Pancreas (tissue), 10 donors: ENCODE measurements around the gene SGK1. TPM values are rescaled to one million over a fixed set of nuclear protein-coding genes. Genes with fewer than 3 reads are reported as not detected.

ENCODE experiments used
- ATAC-seq, 4 donors: fragments of 200-7000 bp; cut with Tn5 transposase; one replicate each; pipeline versions ENCODE4 v1.8.0 to v1.9.1; 2020; ENCODE audit warnings: mild to moderate bottlenecking in 4 of 4, moderate library complexity in 4 of 4
- DNase-seq, 6 donors: peaks; one replicate each; pipeline ENCODE4 v3.0.0-alpha.2; 2020
- FAIRE-seq: peaks from 2 replicates; lab custom pipeline; 2012; peaks lifted over from hg19 to GRCh38; lab: Jason Lieb, UNC
- H3K27ac ChIP-seq, 4 donors: fragments of 200-600 bp; sonication (generic); 1 replicate in 3 of 4; 2 replicates in 1 of 4; pipeline versions ENCODE4 v1.5.0 to v1.8.0; 2020
- H3K27me3 ChIP-seq, 4 donors: fragments of 200-600 bp; one replicate each; pipeline ENCODE4 v1.8.0; 2021
- H3K36me3 ChIP-seq, 3 donors: fragments of 200-600 bp; sonication (generic) in 1 of 3; one replicate each; pipeline versions ENCODE4 v1.5.0 to v1.8.0; 2020 to 2021
- H3K4me1 ChIP-seq, 3 donors: fragments of 200-600 bp; one replicate each; pipeline ENCODE4 v1.8.0; 2021
- H3K4me3 ChIP-seq, 4 donors: fragments of 200-600 bp; sonication (generic) in 2 of 4; one replicate each; pipeline versions ENCODE4 v1.5.0 to v1.8.0; 2020 to 2021
- H3K9me3 ChIP-seq, 4 donors: fragments of 200-600 bp; one replicate each; pipeline ENCODE4 v1.8.0; 2021
- CTCF ChIP-seq, 4 donors: fragments of 200-600 bp; sonication (generic) in 3 of 4; IDR thresholded peaks; one replicate each; pipeline versions ENCODE4 v1.5.0 to v1.8.0; 2021; ENCODE audit warnings: antibody characterized with exemption in 4 of 4
- WGBS, 2 donors: extraction: QIAGEN DNeasy Blood & Tissue Kit; methylation state at CpG; one replicate each; pipeline ENCODE4 v1.1.7; 2013; 5-methylcytosine and 5-hydroxymethylcytosine counted together
- intact Hi-C, 3 donors: fragments of 100-400 bp; cut with DNase I; formaldehyde crosslinking; loops; one replicate each; pipeline versions ENCODE4 v1.11.1 to v1.14.2; 2022
- polyA plus RNA-seq, 2 donors: library from polyadenylated mRNA; stranded (reverse); fragments of 200-250 nt; gene quantifications; one replicate each; pipeline ENCODE4 v1.2.3, GENCODE V29; 2013
- total RNA-seq, 6 donors: library from RNA; stranded (reverse); fragmentation: NEBNext Ultra II Directional in 4 of 6; extraction: Animal tissue kit (Norgen Biotek cat#: 25700) in 4 of 6; gene quantifications; one replicate each; pipeline versions ENCODE4 v1.2.1 to v1.2.4, GENCODE V29; 2021 to 2023
- donor health status: healthy with polysubstance abuse.
- donor health status: DM: no; HTN: no; CAD: no; lungs with moderate emphysema.
- donor health status: DM: no; HTN: no; CAD: no.
- donor health status: control.
- donor health status: control.
- donor health status: Bipolar disorder and iron deficiency.
- donor health status: DM: yes; HTN: yes; CAD: no.
- donor health status: DM: no; HTN: no; CAD: no.
- donor health status: DM: no; HTN: no; CAD: no.
- donor health status: DM: yes; HTN: yes; CAD: no.

The SGK1 gene
- total and polyA plus RNA-seq, 8 donors: 56.8 to 189 (median 95.4) TPM

GRCh38 chr6:134318974-134319281 lies 1.0 kb upstream of the SGK1 start:
- no peak overlapping the region for H3K27ac ChIP-seq
- H3K4me3 ChIP-seq: no peak overlapping the region
- H3K27me3 ChIP-seq: no peaks in the 10 kb centered on the region
- no peaks in the 10 kb centered on the region for H3K9me3 ChIP-seq
- no peaks in the 10 kb centered on the region for H3K36me3 ChIP-seq
- DNase-seq (no peak), FAIRE-seq (no peak), ATAC-seq (no peak)
- intact Hi-C loops: no loop called here
- no peak for TF ChIP-seq CTCF (IDR thresholded peaks at IDR 0.05)
- WGBS, 2 donors: 100% methylated on average over 1 of the region's 1 CpG
- peaks cover 0 to 9% (median 2%) of the 10 kb centered on the region in 3 donors for H3K4me1 ChIP-seq

GRCh38 chr6:134318236-134318973 lies 493 bp upstream of the SGK1 start:
- Histone ChIP-seq H3K4me1 (peaks cover 0 to 9% (median 2%) of the 10 kb centered on the region in 3 donors), H3K36me3 (no peaks in the 10 kb centered on the region), H3K4me3 (peak overlapping the region in 3 of 4 donors; percentile 20 to 64 (median 45)), H3K27ac (peak overlapping the region in 1 of 4 donors; percentile 39), H3K9me3 (no peaks in the 10 kb centered on the region), H3K27me3 (no peaks in the 10 kb centered on the region)
- ATAC-seq: peak in 2 of 4 donors; percentile 7 to 18
- intact Hi-C loops: no loop called here
- FAIRE-seq: no peak
- 17 to 18% methylated on average over 8 of the region's 8 CpGs for WGBS, 2 donors
- no peak for DNase-seq
- TF ChIP-seq CTCF (IDR thresholded peaks at IDR 0.05): no peak

GRCh38 chr6:134316733-134317431 lies 1.0 kb downstream of the SGK1 start:
- H3K36me3 ChIP-seq: no peaks in the 10 kb centered on the region
- FAIRE-seq (no peak), DNase-seq (no peak), ATAC-seq (peak in 1 of 4 donors; percentile 7)
- peaks cover 0 to 12% (median 2%) of the 10 kb centered on the region in 3 donors for H3K4me1 ChIP-seq
- intact Hi-C loops: no loop called here
- peak overlapping the region in 1 of 4 donors; percentile 39 for H3K27ac ChIP-seq
- no peaks in the 10 kb centered on the region for H3K9me3 ChIP-seq
- no peaks in the 10 kb centered on the region for H3K27me3 ChIP-seq
- no peak for TF ChIP-seq CTCF (IDR thresholded peaks at IDR 0.05)
- H3K4me3 ChIP-seq: peak overlapping the region in 3 of 4 donors; percentile 20 to 64 (median 45)
- WGBS, 2 donors: 50 to 63% methylated on average over 6 of the region's 6 CpGs

GRCh38 chr6:134315974-134316441 lies 1.9 kb downstream of the SGK1 start:
- TF ChIP-seq CTCF (IDR thresholded peaks at IDR 0.05): no peak
- DNase-seq: no peak
- Histone ChIP-seq H3K36me3 (no peaks in the 10 kb centered on the region), H3K4me3 (no peak overlapping the region), H3K4me1 (peaks cover 0 to 12% (median 2%) of the 10 kb centered on the region in 3 donors), H3K9me3 (no peaks in the 10 kb centered on the region), H3K27me3 (no peaks in the 10 kb centered on the region), H3K27ac (no peak overlapping the region)
- WGBS, 2 donors: 95% methylated on average over 2 of the region's 2 CpGs
- intact Hi-C loops: no loop called here
- FAIRE-seq: no peak
- no peak for ATAC-seq
